K562 (cell line): ENCODE data around the gene UHRF1. TPM values are rescaled to one million over a fixed set of nuclear protein-coding genes. Genes with fewer than 3 reads are reported as not detected.

Source experiments
- ATAC-seq: fragments of 200-7000 bp; cut with Tn5 transposase; 3 replicates; pipeline ENCODE4 v1.9.1; 2020; ENCODE audit warnings: moderate library complexity
- BruUV-seq: library from RNA; stranded (reverse); fragments of 400-500 nt; replicated peaks from 2 replicates; lab custom pipeline; 2021; lab: Mats Ljungman, UMichigan
- CTCF ChIA-PET: fragments of 300-600 bp; formaldehyde crosslinking; extraction: SDS; loops from one replicate; lab custom pipeline; 2021; ENCODE audit warnings: low intra/inter-chr PET ratio; lab: Yijun Ruan, JAX
- POLR2A ChIA-PET: fragments of 300-600, 350-650 bp; sonication (Branson Sonifier 250); formaldehyde crosslinking; extraction: SDS; loops from one replicate; lab custom pipeline; 2021; ENCODE audit warnings: antibody characterized with exemption, inconsistent platforms; lab: Yijun Ruan, JAX
- DNase-seq, 4 experiments: peaks; one replicate each; pipeline versions ENCODE4 v3.0.0 to v3.0.0-alpha.2; 2011 to 2018; ENCODE audit warnings: low spot score in 3 of 4, mixed read lengths in 3 of 4; ENCODE audit errors: extremely low read depth in 1 of 4
- FAIRE-seq: peaks from 2 replicates; lab custom pipeline; 2011; peaks lifted over from hg19 to GRCh38; lab: Jason Lieb, UNC
- H2AFZ ChIP-seq: 2 replicates; pipeline ENCODE4 v1.6.0; 2011; ENCODE audit warnings: low read depth, low read length, control low read depth, inconsistent platforms
- H3K27ac ChIP-seq: fragments of 200-600 bp; 3 replicates; pipeline ENCODE4 v1.8.0; 2011; ENCODE audit warnings: low read depth, mild to moderate bottlenecking, control low read depth, inconsistent platforms, low read length, moderate library complexity, mixed read lengths; ENCODE audit errors: extremely low read depth
- H3K27me3 ChIP-seq, 2 experiments: fragments of 300-600 bp in 1 of 2; 2 replicates in 1 of 2; 3 replicates in 1 of 2; pipeline versions ENCODE4 v1.6.0 to v1.8.0; 2011; ENCODE audit warnings: inconsistent platforms in 2 of 2, low read length in 2 of 2, mild to moderate bottlenecking in 1 of 2, mixed read lengths in 1 of 2, moderate library complexity in 1 of 2; ENCODE audit not compliant: control insufficient read depth in 2 of 2, insufficient read depth in 2 of 2
- H3K36me3 ChIP-seq: fragments of 300-600 bp; 3 replicates; pipeline ENCODE4 v1.8.0; 2011; ENCODE audit warnings: mild to moderate bottlenecking, low read length, inconsistent platforms; ENCODE audit not compliant: control insufficient read depth, insufficient read depth
- H3K4me1 ChIP-seq, 2 experiments: fragments of 200-600 bp in 1 of 2; replicated peaks in 1 of 2; 2 replicates in 1 of 2; 3 replicates in 1 of 2; pipeline versions ENCODE4 v1.5.1 to v1.8.0; 2011; ENCODE audit warnings: inconsistent platforms in 2 of 2, low read length in 2 of 2, mild to moderate bottlenecking in 1 of 2, mixed read lengths in 1 of 2, moderate library complexity in 1 of 2; ENCODE audit not compliant: control insufficient read depth in 2 of 2, insufficient read depth in 2 of 2
- H3K4me2 ChIP-seq: 2 replicates; pipeline ENCODE4 v1.6.1; 2011; ENCODE audit warnings: low read length, control low read depth, inconsistent platforms, mixed read lengths; ENCODE audit not compliant: insufficient read depth
- H3K4me3 ChIP-seq: fragments of 200-600 bp; sonication (generic), shearing (Covaris generic); 2 replicates; pipeline ENCODE4 v1.5.1; 2016; ENCODE audit warnings: control low read depth, inconsistent platforms
- H3K79me2 ChIP-seq: fragments of 200-600 bp; 3 replicates; pipeline ENCODE4 v1.8.0; 2011; ENCODE audit warnings: low read length, inconsistent platforms; ENCODE audit not compliant: control insufficient read depth, insufficient read depth
- H3K9ac ChIP-seq, 2 experiments: 2 replicates each; pipeline versions ENCODE4 v1.6.0 to v1.6.1; 2011; ENCODE audit warnings: low read depth in 2 of 2, low read length in 2 of 2, control low read depth in 1 of 2, inconsistent platforms in 1 of 2, mild to moderate bottlenecking in 1 of 2, mixed read lengths in 1 of 2; ENCODE audit not compliant: insufficient read depth in 1 of 2
- H3K9me1 ChIP-seq: one replicate; pipeline ENCODE4 v1.6.0; 2011; ENCODE audit warnings: inconsistent platforms, mild to moderate bottlenecking, low read length, moderate library complexity; ENCODE audit not compliant: control insufficient read depth, insufficient read depth
- H3K9me3 ChIP-seq: replicated peaks from 2 replicates; pipeline ENCODE4 v1.5.1; 2011; ENCODE audit warnings: low read depth, low read length, inconsistent platforms; ENCODE audit not compliant: control insufficient read depth, insufficient read depth
- H4K20me1 ChIP-seq: replicated peaks from 2 replicates; pipeline ENCODE4 v1.6.1; 2011; ENCODE audit warnings: low read length, inconsistent platforms, mixed read lengths; ENCODE audit not compliant: control insufficient read depth, insufficient read depth
- CBX8 ChIP-seq: fragments of 200-600 bp; sonication (generic); IDR thresholded peaks from 2 replicates; pipeline ENCODE4 v1.6.1; 2012; ENCODE audit warnings: borderline replicate concordance, mixed run types, low read depth, mild to moderate bottlenecking, moderate library complexity, mixed read lengths, low read length, control low read depth, inconsistent platforms; ENCODE audit not compliant: poor library complexity, severe bottlenecking; ENCODE audit errors: extremely low read depth
- CUX1 ChIP-seq: fragments of 200-800 bp; sonication (Bioruptor generic); IDR thresholded peaks from 2 replicates; pipeline ENCODE4 v1.6.1; 2016; ENCODE audit warnings: missing genetic modification characterization, missing compliant biosample characterization
- FOXA3 ChIP-seq, 2 experiments: fragments of 450-650 bp in 1 of 2; sonication (generic) in 1 of 2; formaldehyde crosslinking; IDR thresholded peaks in 1 of 2; conservative IDR thresholded peaks in 1 of 2; 2 replicates each; pipeline versions ENCODE4 v1.4.0 to v1.8.0; 2020 to 2022; ENCODE audit warnings: mild to moderate bottlenecking in 2 of 2, missing genetic modification reagents in 1 of 2
- HMGN3 ChIP-seq: IDR thresholded peaks from 2 replicates; pipeline ENCODE4 v1.6.1; 2011; ENCODE audit warnings: borderline replicate concordance, low read depth, mild to moderate bottlenecking, mixed read lengths, low read length; ENCODE audit not compliant: insufficient read length; ENCODE audit errors: extremely low read depth
- PHTF2 ChIP-seq: fragments of 250-450 bp; sonication (Bioruptor Pico); IDR thresholded peaks from 2 replicates; pipeline ENCODE4 v1.5.0; 2021; ENCODE audit warnings: mild to moderate bottlenecking
- PKNOX1 ChIP-seq: fragments of 450-650 bp; IDR thresholded peaks from 2 replicates; pipeline ENCODE4 v1.6.1; 2016
- POLR2G ChIP-seq: fragments of 200-400 bp; formaldehyde crosslinking; IDR thresholded peaks from 2 replicates; pipeline ENCODE4 v1.6.1; 2017; ENCODE audit warnings: low read depth, mild to moderate bottlenecking, antibody characterized with exemption, low read length, moderate library complexity
- SIN3A ChIP-seq, 2 experiments: fragments of 150-350 bp in 1 of 2; IDR thresholded peaks; 2 replicates each; pipeline ENCODE4 v1.6.1; 2011 to 2016; ENCODE audit warnings: borderline replicate concordance in 2 of 2, low read depth in 2 of 2, low read length in 2 of 2, mild to moderate bottlenecking in 2 of 2, moderate library complexity in 2 of 2; ENCODE audit not compliant: control insufficient read depth in 1 of 2
- ZNF445 ChIP-seq: fragments of 250-450 bp; sonication (Bioruptor Pico); IDR thresholded peaks from 2 replicates; pipeline ENCODE4 v1.4.0; 2020; ENCODE audit warnings: low read depth, mild to moderate bottlenecking, moderate library complexity
- WGBS: fragments of 100-300 bp; shearing (Covaris generic); methylation state at CpG from one replicate; pipeline ENCODE4 v1.1.6; 2016; ENCODE audit warnings: low coverage, mixed read lengths; ENCODE audit not compliant: insufficient coverage; ENCODE audit errors: missing lambda C conversion rate; 5-methylcytosine and 5-hydroxymethylcytosine counted together
- in situ Hi-C: fragments of 300-500 bp; cut with MboI; formaldehyde crosslinking; loops from 4 replicates; pipeline ENCODE4 v1.15.0; 2018; ENCODE audit warnings: inconsistent platforms, mixed read lengths
- intact Hi-C: fragments of 100-400 bp; cut with micrococcal nuclease; formaldehyde crosslinking; loops from 2 replicates; pipeline ENCODE4 v1.14.2; 2022
- polyA plus RNA-seq, 8 experiments: library from polyadenylated mRNA; depleted of rRNA in 4 of 8; stranded (reverse) in 5 of 8; unstranded in 3 of 8; fragments of >200 nt; fragmentation: Nextera tagmentation in 2 of 8; fragmentation: Illumina TruSeq in 1 of 8; extraction: Ambion mirVana in 2 of 8; extraction: Trizol in 1 of 8; gene quantifications; 2 replicates each; pipeline versions ENCODE4 v1.2.1 to v1.2.3, GENCODE V29; 2011 to 2014; ENCODE audit warnings: inconsistent platforms in 1 of 8, missing spikeins in 1 of 8
- total RNA-seq, 7 experiments: library from RNA; depleted of rRNA in 6 of 7; stranded (reverse); fragments of >200 nt in 6 of 7; fragmentation: Illumina TruSeq in 2 of 7; extraction: Trizol in 2 of 7; gene quantifications; 2 replicates each; pipeline versions ENCODE4 v1.2.1 to v1.2.3, GENCODE V29; 2011 to 2021; ENCODE audit warnings: low replicate concordance in 1 of 7

UHRF1 gene
- total and polyA plus RNA-seq, 9 of the 15 experiments (the other 6 are each of a cell fraction or from before 2014, with no cell fraction given), result 6.0 to 101 (median 30.9) TPM

GRCh38 chr19:4987692-4988370 is 78.5 kb downstream of the UHRF1 start:
- intact Hi-C loops (no loop called here), in situ Hi-C loops (no loop called here)
- peaks cover 27 to 58% of the 10 kb centered on the region in 2 experiments for H3K4me1 ChIP-seq
- H3K36me3 ChIP-seq, result no peaks in the 10 kb centered on the region
- no peak for DNase-seq
- no TSS peak for BruUV-seq
- peaks cover 82% of the 10 kb centered on the region for H4K20me1 ChIP-seq
- ChIA-PET CTCF (no interaction called here), POLR2A (interaction anchor here (0.6 to 3.1 kb wide), 8 partner anchors 8 to 49 kb away, joined by 3 to 10 read pairs (median 4); partner anchors contain the start of gene KDM4B)
- H3K4me3 ChIP-seq, result no peak overlapping the region
- H3K9me3 ChIP-seq, result no peaks in the 10 kb centered on the region
- FAIRE-seq, result no peak
- no peak overlapping the region for H2AFZ ChIP-seq
- no peak overlapping the region for H3K4me2 ChIP-seq
- peaks cover 80% of the 10 kb centered on the region for H3K79me2 ChIP-seq
- H3K27me3 ChIP-seq, result no peaks in the 10 kb centered on the region
- WGBS, result 58% methylated on average over 20 of the region's 24 CpGs
- H3K9ac ChIP-seq, result peak overlapping the region in 1 of 2 experiments; percentile 86; a peak in 2 of 4 replicates
- H3K27ac ChIP-seq, result no peak overlapping the region
- ATAC-seq, result peak; percentile 13; the same call in 1 of the 3 replicates
- TF ChIP-seq POLR2G, result 0 out of 2 replicates have a peak, but pooled peaks have one; percentile 23
- TF ChIP-seq PHTF2 (CRISPR knock-in tag), result no peak
- TF ChIP-seq HMGN3, result no peak
- TF ChIP-seq ZNF445 (CRISPR knock-in tag), result no peak
- TF ChIP-seq PKNOX1, result 0 out of 2 replicates have a peak, but pooled peaks have one; percentile 4
- no peak for TF ChIP-seq SIN3A (IDR thresholded peaks at IDR 0.05; ENCODE audit: borderline replicate concordance in 2 of 2, control insufficient read depth in 1 of 2, low read depth in 2 of 2, low read length in 2 of 2)
- TF ChIP-seq CUX1 (CRISPR knock-in tag), result no peak
- no peak for TF ChIP-seq FOXA3 (CRISPR knock-in tag; conservative IDR thresholded peaks at IDR 0.05 in 1 of 2, IDR thresholded peaks at IDR 0.05 in 1 of 2)
- no peak for TF ChIP-seq CBX8
- H3K9me1 ChIP-seq, result peaks cover 18% of the 10 kb centered on the region
